IMR-90 (cell line): ENCODE results near the gene SCAF1.

Experiments used
- CEBPB ChIP-seq: IDR thresholded peaks from 2 replicates; pipeline ENCODE4 v1.6.1; 2012; ENCODE audit warnings: low read depth, low read length, improper control_type of control experiment
- CHD1 ChIP-seq: IDR thresholded peaks from 2 replicates; pipeline ENCODE4 v1.6.1; 2012; ENCODE audit warnings: low read depth, low read length, improper control_type of control experiment
- CTCF ChIP-seq: conservative IDR thresholded peaks from 2 replicates; pipeline ENCODE4 v1.5.1; 2012; ENCODE audit warnings: mild to moderate bottlenecking, low read depth, low read length, improper control_type of control experiment
- POLR2A ChIP-seq: IDR thresholded peaks from 2 replicates; pipeline ENCODE4 v1.6.1; 2012; ENCODE audit warnings: mild to moderate bottlenecking, low read depth, low read length

DNA sequence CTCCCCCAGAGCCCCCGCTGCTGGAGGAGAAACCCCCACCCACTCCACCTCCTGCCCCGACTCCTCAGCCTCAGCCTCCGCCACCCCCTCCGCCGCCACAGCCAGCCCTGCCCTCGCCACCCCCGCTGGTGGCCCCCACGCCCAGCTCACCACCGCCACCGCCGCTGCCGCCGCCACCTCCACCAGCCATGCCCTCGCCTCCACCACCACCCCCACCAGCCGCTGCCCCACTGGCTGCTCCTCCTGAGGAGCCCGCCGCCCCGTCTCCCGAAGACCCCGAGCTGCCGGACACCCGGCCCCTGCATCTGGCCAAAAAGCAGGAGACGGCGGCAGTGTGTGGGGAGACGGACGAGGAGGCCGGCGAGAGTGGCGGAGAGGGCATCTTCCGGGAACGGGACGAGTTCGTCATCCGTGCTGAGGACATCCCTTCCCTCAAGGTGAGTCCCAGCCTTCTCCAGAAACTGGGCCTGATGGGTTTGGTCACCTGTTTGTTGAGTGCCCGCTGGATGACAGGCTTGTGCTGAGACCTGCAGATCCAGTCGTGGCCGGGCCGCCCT is 40.4 kb upstream of the SCAF1 start:
- TF ChIP-seq CTCF (no peak), CEBPB (no peak), POLR2A (no peak), CHD1 (no peak)
